IPS-18c (cell line): ENCODE results near the gene CDK3.
"Not testable (repeated sequence)": the region's sequence is repeated elsewhere in the genome, so short reads cannot be mapped to it uniquely, and the experiment has no call there.

Source experiments
- H3K4me3 ChIP-seq: 2 replicates; pipeline ENCODE4 v1.7.0; 2013; ENCODE audit warnings: low read depth, mild to moderate bottlenecking, low read length, moderate library complexity; ENCODE audit not compliant: insufficient read depth
- H3K9me3 ChIP-seq: one replicate; pipeline ENCODE4 v1.6.1; 2013; ENCODE audit warnings: mild to moderate bottlenecking, low read length, moderate library complexity; ENCODE audit not compliant: control insufficient read depth, insufficient read depth

The CDK3 gene

DNA sequence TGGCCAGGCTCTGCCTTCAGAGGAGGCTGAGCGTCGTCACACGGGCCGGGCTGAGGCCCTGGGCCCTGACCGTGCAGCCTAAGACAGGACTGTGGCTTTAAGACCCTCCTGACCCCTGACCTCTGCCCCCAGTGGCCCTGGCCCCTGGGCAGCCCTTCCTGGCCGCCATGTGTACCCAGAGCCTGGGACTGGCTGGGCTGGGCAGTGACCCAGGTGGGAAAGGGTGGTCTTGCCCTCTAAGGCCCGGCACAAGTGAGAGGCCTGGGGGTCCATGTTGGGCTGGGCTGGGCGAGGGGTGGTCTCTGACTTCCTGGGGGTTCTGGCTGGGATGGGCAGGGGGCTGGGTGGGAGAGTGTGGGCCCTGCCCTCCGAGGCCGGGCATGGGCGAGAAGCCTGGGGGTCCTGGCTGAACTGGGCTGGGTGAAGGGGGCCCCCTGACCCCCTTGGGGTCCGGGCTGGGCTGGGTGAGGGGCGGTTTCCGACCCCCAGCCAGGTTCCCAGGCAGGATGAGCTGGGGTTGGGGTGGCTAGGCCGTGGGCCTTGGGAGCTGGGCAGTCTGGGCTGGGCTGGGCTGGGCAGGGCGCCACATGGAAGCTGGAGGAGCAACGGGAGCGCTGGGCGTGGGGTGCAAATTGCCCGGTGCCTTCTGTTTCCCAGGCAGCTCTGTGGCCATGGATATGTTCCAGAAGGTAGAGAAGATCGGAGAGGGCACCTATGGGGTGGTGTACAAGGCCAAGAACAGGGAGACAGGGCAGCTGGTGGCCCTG is at the start of gene CDK3:
TSS of gene CDK3 (plus strand) at position 101 of the 767 bp plus-strand sequence. CDS start at position 672, 571 bp downstream.
- H3K4me3 ChIP-seq, result no peak within 1 kb of the TSS
- no peaks in the 10 kb centered on the region for H3K9me3 ChIP-seq

DNA sequence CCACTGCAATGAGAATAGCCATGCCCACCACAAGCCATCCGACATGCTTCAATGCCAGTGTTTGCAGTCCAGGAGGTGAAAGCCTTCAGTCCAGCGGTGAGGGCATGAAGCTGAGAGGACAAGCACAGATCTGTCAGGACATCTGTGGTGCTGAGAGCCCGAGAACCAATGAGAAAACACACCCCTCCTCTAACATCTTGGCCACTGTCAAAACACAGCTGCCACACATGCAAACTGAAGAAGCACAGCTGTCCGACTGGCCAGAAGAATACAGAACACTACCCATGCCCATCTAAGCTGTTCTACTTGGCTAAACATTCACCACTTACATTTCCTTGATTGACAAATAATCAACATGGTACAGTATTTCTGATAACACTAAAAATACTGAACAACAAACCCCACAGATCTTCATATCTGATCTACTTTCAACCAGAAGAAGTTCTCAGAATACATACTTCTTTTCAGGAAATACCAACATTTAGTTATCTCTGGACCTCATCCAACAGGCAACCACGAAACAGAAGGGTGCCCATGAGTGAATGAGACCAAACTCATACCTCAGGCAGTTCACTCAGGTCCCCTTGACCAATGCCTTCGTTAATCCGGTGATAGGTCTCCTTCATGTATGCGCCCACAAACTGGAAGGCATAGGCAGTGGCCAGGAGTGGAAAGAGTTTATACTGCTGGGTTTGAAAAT is 49.6 kb upstream of the CDK3 start:
- H3K9me3 ChIP-seq, result no peaks in the 10 kb centered on the region
- H3K4me3 ChIP-seq, result no peak overlapping the region

DNA sequence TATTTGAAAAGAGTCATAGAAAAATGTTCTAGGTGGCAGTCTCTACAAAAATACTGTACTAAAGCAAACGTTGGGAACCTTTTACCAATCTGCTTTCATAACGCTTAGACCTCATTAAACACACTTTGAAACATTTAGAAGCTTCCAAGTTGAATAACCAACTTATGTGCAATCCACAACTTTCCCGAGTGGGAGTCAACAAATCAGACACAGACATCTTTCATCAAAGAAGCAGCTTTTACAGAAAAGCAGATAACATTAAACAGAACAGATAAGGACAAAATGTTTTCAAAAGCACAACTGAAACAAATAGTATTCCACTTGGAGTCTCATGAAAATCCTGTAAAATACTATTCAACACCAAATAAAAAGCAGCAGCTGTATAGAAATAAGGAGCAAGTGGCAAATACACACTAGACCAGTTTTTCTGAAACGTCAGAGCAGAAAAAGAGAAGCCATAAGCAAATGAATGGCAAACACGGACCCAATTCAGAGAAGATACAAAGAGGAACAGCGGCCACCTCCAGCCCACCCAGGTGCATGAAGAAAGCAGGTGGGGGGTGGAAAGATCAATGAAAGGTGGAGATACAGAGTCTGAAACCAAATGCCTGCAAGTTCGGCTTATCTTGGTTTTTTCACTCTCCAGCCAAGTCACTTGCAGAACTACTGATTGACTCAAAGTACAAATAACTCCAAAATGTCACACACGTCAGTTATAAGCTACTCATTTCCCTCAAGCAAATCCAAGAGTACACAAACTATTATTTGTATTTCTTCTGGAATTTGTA is 41.4 kb upstream of the CDK3 start:
- Histone ChIP-seq H3K4me3 (no peak overlapping the region), H3K9me3 (no peaks in the 10 kb centered on the region)

DNA sequence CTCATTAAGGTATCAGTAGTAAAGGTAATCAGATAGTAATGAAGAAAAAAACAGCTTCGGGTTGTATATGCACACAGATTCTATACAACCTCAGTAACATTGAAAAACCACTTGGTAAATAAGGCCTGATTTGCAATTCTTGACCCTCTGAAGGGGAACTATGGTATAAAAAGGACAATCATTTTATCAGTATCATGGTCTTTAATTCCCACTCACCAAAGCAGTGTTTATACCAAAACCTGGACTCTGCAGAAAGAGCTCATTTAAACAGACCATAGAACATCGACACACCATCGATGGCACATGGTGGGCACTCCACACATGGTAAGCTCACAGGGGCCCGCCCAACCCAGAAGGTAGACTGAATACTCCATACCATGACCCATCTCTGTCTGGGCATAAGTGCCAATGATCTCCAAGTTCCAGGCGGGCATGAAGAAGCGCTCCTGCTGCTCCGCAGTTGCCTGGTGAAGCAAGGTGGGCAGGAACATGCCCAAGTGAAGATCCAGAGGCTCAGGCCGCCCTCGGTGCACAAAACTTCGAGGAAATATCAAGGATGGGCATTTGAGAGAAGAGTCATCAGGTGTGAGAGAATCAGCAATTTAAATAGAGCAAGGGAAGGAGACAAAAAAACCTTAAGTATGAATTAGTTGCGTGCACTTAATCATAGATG is 40.7 kb upstream of the CDK3 start:
- Histone ChIP-seq H3K9me3 (no peaks in the 10 kb centered on the region), H3K4me3 (no peak overlapping the region)

DNA sequence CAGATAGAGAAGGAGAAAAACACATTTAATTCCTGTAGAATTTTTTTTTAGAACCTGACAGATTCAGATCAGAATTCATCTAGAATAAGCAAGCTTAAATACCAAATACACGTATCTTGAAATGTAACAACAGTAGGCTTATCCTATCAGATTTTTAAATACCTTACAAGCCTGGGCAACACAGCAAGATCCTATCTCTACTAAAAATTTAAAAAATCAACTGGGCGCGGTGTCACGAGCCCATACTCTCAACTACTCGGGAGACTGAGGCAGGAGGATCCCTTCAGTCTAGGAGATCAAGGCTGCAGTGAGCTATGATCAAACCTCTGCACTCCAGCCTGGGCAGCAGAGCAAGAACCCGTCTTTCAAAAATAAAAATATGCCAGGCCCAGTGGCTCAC is 35.2 kb upstream of the CDK3 start:
- H3K9me3 ChIP-seq, result no peaks in the 10 kb centered on the region
- no peak overlapping the region for H3K4me3 ChIP-seq

DNA sequence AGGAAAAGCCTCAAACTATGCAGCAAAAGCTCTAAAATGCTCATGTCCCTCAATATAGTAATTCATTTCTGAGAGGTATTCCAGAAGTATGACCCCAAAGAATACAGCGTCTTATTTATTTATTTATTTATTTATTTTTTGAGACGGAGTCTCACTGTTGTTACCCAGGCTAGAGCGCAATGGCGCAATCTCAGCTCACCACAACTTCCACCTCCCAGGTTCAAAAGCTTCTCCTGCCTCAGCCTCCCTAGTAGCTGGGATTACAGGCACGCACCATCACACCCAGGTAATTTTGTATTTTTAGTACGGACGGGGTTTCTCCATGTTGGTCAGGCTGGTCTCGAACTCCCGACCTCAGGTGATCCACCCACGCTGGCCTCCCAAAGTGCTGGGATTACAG is 31.6 kb upstream of the CDK3 start:
- H3K4me3 ChIP-seq, result not testable (repeated sequence)

DNA sequence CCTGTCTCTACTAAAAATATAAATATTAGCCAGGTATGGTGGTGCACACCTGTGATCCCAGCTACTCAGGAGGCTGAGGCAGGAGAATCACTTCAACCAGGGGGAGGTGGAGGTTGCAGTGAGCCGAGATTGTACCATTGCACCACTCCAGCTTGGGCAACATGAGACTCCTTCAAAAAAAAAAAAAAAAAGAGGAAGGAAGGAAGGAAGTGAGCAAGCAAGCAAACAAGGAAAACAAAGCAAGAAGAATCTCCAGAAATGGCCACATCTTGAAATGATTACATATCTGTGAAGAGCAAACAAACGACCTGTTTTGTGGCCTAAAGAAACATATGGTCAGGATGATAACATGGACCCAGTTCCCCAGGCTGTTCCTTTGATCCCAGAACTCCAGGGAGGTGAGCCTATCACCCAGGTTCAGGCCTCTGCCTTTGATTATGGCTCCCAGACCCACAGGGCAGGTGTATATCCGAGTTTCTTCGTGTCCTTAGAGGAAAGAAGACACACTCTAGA is 30.6 kb upstream of the CDK3 start:
- Histone ChIP-seq H3K9me3 (no peaks in the 10 kb centered on the region), H3K4me3 (no peak overlapping the region)

More for the DNA sequence above, 31.6 kb upstream of the CDK3 start:
- not testable (repeated sequence) for H3K9me3 ChIP-seq

DNA sequence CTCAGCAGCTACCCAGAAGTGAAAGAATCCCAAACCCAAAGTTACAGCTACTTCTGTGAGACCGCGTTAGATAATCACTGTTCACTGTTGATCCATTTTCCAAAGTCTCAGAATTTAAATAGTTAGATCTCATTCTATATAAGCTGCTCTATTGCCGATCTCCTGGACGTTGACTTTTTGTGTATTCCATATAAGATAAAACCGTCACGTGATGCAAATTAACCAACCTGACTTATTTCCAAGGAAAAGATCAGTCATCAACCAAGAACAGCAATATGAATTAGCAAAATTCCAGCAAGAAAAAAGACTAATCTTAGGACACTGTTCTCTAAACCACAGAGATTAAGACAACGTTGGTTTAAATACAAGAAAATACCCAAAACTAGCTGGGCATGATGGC is 30.0 kb upstream of the CDK3 start:
- Histone ChIP-seq H3K9me3 (no peaks in the 10 kb centered on the region), H3K4me3 (no peak overlapping the region)

DNA sequence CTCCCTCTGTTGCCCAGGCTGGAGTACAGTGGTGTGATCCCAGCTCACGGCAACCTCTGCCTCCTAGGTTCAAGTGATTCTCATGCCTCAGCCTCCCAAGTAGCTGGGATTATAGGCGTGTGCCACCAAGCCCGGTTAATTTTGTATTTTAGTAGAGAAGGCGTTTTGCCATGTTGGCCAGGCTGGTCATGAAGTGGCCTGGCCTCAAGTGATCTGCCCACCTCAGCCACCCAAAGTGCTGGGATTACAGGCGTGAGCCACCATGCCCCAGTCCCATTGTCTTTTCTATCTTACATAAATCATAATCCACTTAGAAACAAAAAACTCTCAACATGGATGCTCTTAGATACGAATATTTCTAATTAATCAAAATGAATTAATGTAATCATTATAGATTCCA is 25.5 kb upstream of the CDK3 start:
- H3K4me3 ChIP-seq, H3K9me3 ChIP-seq: not testable (repeated sequence)

DNA sequence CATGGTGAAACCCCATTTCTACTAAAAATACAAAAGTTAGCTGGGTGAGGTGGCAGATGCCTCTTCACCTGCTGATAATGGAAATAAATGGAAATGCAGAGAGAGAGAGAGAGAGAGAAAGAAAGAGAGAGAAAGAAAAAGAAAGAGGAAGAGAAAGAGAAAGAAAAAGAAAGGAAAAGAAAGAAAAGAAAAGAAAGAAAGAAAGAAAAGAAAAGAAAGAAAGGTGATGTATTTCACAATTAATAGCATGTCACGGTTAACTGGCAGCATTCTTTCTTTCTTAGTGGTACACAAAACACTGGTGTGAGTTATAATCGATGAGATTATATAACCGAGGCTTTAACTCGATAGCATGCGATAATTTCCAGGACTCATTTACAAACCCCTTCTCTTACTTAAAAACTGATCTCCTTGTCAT is 24.9 kb upstream of the CDK3 start:
- Histone ChIP-seq H3K4me3 (no peak overlapping the region), H3K9me3 (no peaks in the 10 kb centered on the region)

DNA sequence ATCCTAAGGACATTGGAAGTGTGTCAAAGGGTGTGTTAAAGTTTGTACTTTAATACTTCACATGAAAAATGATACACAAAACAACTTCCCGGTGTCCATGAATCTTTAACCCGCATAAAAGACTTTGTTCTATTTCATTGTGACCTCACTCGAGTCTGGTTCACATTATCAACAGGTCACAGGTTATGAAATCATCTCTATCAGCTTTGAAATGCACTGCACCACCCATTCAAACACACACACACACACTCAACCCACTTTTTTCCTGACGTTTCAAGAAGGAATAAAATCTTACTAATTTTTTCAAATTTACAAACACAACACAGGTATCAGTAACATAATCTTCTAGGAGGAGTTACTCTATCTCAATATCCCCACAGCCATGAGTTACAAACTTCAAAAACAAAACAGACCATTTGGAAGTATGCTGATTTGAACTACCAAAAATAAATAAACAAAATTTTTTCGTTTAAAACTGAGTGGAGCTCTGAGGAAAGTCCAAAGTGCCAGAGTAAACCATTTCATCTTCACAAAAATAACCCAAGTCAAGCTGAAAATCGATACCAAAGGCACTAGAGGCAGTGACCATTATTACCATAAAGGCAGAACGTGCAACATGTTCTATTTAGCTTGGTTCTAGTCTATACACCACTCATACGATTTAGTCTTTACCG is 24.3 kb upstream of the CDK3 start:
- Histone ChIP-seq H3K9me3 (no peaks in the 10 kb centered on the region), H3K4me3 (no peak overlapping the region)

DNA sequence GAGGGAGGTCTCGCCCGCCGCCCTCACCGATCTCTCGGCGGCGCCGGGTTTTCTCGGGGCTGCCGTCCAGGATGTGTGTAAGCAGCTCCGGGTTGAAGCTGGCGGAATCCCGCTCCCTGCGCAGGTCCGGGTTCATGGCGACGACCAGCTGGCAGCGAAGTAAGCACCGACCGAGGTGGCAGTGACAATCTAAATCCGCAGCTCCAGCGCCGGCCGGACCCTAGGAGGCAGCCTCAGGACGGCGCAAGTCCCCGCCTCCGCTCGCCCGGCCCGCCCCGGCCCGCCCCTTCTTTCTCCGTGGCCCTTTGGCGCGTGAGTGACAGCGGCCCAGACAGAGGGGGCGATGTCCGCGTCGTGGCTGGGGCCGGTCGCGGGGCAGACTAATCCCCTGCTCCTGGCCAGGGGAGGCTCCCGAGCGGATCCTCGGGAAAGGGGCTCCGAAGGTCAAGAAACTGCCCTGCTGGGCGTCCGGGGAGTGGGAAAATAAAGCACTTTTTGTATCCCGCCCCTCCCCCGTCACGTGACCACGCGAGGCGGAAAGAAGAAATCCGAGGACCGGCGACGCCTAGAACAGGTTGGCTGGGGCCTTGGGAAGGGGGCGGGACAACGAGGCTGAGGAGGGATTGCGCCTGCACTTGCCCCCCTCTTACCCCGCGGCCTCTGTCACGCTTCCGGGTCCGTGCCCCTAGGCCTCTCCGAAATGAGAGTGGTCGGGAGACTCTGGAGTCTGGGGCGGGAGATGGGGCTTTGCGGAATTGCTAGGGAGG is 21.5 kb upstream of the CDK3 start, which contains the start of the genes ACOX1 and TEN1:
TSS of gene ACOX1 (minus strand) at position 229 of the 767 bp plus-strand sequence. CDS start at position 136, 93 bp downstream.
TSS of gene TEN1 (plus strand) at position 303 of the 767 bp plus-strand sequence. CDS start 6,953 bp downstream, outside the sequence.
- peak within 1 kb of the TSS; percentile 89 for H3K4me3 ChIP-seq
- no peaks in the 10 kb centered on the region for H3K9me3 ChIP-seq

DNA sequence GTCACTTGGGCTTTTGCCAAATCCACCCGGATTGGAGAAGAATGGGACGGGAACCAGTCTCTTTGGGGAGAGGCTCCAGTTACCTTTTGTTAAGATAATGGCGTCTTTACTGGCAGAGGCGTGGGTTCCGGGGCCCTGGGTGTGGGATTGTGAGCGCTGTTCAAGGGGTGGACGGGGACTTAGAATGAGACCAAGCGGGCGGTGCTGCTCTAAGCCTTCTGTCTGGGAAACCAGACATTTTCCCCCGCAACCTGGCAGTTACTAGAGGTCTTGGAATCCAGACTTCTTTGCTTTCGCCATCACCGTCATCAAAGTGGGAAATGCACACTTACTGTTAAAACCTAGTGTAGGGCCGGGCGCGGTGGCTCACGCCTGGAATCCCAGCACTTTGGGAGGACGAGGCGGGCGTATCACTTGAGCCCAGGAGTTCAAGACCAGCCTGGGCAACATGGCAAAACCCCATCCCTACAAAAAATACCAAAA is 20.9 kb upstream of the CDK3 start:
- Histone ChIP-seq H3K4me3 (peak overlapping the region; percentile 89), H3K9me3 (no peaks in the 10 kb centered on the region)

DNA sequence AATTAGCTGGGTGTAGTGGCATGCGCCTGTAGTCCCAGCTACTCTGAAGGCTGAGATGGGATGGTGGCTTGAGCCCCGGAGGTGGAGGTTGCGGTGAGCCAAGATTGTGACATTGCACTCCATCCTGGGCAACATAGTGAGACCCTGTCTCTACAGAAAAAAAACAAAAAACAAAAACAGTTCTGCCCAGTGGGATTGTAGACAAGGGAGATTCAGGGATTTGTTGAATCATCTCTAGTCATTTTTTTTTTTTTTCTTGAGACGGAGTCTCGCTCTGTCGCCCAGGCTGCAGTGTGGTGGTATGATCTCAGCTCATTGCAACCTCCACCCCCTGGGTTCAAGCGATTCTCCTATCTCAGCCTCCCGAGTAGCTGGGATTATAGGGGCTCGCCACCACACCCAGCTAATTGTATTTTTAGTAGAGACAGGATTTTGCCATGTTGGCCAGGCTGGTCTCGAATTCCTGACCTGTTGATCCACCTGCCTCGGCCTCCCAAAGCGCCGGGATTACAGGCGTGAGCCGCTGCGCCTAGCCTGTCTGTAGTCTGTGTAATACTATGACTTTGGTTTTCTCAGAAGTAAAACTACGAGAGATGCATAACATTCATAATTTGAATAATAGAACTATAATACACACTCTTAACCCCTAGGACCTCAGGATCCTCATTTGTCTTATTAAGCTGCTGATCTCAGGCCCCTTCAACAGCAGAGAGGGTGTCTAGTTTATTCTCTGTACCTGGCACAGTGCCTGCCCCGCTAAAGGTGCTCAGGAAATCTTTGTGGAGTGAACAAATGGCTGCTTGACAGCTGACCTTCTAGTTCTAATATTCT is 20.3 kb upstream of the CDK3 start:
- H3K4me3 ChIP-seq, result peak overlapping the region; percentile 89
- no peaks in the 10 kb centered on the region for H3K9me3 ChIP-seq

DNA sequence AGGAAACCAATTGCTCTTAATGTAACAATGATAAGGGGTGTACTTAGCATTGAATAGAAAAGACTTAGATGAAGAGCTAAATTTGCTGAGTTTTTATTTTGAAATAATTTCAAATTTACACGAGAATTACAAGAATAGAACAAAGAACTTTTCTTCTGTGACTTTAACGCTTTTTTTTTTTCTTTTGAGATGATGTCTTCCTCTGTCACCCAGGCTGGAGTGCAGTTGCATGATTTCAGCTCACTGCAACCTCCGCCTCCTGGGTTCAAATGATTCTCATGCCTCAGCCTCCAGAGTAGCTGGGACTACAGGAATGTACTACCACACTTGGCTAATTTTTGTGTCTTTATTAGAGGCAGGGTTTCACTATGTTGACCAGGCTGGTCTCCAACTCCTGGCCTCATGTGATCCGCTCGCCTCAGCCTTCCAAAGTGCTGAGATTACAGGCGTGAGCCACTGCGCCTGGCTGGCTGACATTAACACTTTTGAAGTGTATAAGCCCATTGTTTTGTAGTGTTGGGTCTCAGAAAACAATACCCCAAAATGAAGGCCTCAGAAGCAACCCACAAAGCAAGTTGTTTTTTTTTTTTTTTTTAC is 19.5 kb upstream of the CDK3 start:
- no peaks in the 10 kb centered on the region for H3K9me3 ChIP-seq
- H3K4me3 ChIP-seq, result no peak overlapping the region
